ENCODE data around the gene BOD1L2.

DNA sequence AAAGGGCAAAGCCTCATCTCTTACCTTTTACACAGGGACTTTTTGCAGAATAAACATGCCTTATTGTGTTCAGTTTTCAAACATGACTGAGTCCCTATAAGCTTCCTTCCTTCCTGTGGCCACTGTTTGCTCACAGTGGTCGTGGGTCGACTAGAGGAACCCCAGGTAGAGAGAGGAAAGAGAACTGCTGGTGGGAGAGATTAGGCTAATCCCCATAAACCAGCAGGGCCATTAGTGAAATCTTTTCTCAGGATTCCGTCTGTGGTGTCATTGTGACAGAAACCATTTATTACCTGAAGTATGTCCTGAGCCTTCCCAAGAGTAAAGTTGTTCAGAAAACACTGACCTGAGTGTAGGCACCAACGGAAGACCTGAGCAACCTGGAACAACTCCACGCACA, 21.3 kb upstream of the BOD1L2 start:
- no peak for TF ChIP-seq ZNF70 (CRISPR knock-in tag; IDR thresholded peaks at IDR 0.05)
- TF ChIP-seq CREB5 (CRISPR knock-in tag; IDR thresholded peaks at IDR 0.05; ENCODE audit: low read depth): no peak
- TF ChIP-seq ESRRG (CRISPR knock-in tag; IDR thresholded peaks at IDR 0.05): no peak
